Occipital lobe (tissue), 2 donors: Measurements from ENCODE around the gene TAF3. TPM values are rescaled to one million over a fixed set of nuclear protein-coding genes. Genes with fewer than 3 reads are reported as not detected.

Experiments used
- DNase-seq: peaks from one replicate; lab custom pipeline; 2025; lab: John Stamatoyannopoulos, UW
- total RNA-seq: library from RNA; depleted of rRNA; stranded (reverse); fragments of >200 nt; gene quantifications from one replicate; pipeline ENCODE4 v1.2.3, GENCODE V29; 2014

TAF3 gene
- total RNA-seq, 1 donor from 2014 or later: 2.7 TPM

DNA sequence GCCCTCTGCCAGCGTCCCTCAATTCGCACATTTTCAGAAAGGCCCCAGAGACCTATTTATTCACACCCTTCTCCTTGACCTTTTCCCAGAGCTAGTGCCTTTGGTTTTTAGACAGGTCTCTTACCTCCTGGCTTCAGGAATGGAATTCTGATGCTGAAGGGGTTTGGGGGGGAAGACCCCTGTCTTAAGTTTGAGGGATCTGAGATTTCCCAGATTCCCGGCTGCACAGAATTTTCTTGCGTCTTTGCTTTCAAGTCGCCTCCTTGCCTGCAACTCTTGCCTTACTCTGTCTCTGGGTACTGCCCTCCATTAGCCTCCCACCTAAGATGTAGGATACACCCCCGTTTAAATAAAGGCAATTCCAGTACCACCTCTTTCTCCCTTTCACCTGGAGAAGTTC, 238.1 kb downstream of the TAF3 start:
- DNase-seq: no peak

DNA sequence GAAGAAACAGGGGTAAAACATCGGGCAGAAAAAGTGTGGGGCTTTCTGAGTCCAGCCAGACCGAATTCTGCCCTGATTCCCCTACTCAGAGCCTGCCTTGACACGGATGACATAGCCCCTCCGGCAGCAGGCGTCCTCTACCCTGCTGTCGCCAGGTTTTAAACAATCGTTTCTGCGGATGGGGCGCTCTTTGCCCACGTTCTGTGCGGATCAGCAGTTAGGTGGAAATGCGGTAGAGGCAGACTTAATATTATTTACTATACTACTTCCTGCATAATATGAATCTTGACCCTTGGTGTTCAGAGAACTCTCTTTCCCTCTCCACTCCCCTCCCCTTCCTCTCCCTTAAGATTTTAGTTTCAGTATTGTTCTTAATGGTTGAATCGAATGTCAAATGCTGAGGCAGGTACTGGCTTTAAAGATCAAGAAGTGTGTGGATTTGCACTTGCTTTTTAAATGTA, 238.6 kb downstream of the TAF3 start:
- DNase-seq: no peak

DNA sequence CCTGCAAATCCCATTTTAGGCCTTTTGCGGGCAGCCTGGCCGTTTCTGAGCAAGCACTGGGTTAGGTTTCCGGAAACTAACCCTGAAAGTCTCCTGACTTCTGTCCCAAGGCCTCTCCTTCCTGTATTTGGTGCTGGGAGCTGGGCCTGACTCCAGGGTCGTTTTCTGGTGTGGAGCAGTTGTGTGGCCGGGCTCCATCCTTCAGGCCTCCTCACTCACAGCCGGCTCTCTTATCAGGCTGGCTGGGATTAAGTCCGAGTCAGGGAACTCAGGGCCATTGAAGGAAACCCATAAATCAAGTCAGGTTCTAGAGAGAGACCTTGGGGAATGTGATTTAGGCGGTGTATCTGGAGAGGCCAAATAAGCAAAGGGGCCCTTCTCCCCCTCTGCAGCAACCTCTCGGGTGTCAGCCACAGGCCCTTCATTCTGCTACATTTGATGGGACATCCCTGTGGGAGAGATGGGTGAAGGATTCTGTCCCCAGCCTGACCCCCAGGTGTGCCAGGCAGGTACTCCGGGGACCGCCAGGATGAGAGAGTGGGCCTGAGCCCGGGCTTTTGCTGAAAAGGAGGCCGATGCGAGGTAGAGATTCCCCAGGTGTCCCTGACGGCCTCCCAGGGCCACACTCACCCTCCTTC, 239.4 kb downstream of the TAF3 start:
- no peak for DNase-seq

DNA sequence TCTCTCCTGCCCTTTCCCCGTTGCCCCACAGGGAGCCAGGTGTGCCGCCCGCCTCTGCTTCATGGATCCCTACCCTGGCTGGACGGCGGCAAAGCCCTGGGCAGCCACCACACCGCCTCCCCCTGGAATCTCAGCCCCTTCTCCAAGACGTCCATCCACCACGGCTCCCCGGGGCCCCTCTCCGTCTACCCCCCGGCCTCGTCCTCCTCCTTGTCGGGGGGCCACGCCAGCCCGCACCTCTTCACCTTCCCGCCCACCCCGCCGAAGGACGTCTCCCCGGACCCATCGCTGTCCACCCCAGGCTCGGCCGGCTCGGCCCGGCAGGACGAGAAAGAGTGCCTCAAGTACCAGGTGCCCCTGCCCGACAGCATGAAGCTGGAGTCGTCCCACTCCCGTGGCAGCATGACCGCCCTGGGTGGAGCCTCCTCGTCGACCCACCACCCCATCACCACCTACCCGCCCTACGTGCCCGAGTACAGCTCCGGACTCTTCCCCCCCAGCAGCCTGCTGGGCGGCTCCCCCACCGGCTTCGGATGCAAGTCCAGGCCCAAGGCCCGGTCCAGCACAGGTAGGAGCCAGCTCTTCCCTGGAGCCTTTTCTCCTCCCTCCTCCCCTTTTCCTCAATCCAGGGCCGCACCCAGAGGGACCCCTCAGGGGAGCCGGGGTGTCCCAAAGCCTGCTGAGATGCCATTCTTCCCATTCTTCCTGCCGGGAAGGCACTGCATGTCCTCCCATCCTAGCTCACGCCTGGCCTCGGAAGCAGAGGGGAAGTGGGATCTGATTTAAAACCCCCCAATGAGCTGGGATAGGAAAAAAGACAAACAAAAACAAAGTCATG, 240.2 kb downstream of the TAF3 start:
- no peak for DNase-seq

DNA sequence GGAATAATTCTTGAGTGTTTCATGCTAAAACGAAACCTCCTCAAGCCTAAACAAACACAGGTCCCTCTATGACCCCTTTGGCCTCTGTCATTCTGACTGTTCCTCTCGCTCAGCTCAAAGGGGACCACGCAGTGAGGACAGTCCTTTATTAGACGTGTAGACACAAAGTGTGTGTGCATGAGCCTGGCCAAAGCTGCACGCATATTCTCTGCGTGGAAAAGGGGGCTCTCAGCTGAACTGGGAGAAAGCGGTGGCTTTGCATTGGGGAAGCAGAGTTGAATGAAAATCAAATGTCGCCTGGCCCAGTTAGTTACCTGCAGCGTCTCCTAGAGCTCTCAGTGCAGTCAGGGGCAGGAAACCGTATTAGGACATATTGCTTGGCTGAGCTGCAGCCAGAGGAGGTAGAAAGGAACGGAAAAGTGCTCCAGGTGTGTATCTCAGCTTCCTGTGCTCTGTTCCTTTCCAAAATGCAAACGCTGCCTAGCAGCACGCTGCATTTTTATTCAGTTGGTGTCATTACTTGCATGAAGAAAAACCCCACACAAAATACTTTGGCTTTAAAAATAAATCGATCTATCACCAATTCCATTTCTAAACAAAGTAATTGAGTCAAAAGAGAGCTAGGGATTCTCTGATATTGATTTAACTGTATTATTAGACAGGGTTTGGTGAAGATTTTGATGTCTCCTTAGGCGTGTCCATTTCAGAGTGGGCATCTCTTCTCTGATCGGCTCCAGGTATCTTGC, 241.1 kb downstream of the TAF3 start:
- no peak for DNase-seq

DNA sequence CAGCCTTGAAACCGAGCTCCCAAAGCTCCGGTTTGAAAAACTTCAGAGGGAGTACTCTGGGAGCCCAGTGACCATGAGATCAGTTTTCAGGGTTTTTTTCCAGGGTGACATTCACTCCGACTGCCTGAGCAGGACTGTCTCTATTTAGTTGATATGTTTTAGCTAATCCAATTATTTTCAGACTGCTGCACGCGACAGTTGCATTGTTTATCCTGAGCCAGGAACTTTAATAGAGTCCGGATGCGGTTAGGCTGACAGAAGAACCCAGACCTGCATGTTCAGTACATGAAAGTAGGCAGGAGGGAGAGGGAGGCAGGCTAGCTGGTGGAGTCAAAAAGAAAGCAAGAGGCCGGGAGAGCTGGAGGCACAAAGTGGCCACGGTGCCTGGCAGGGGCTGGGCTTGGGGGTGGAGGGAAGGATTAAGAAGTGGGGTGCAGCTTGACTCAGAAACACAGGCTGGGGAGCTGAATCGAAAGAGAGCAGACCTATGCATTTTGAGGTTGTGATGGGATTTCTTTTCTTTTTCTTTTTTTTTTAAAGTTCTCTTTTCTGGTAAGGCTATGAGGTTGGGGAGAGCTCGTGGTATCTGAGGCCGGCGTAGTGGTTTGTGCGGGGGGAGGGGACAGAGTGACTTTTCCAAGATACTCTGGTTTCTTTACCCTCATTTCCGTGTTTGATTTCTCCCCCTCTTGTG, 241.9 kb downstream of the TAF3 start:
- DNase-seq: no peak

DNA sequence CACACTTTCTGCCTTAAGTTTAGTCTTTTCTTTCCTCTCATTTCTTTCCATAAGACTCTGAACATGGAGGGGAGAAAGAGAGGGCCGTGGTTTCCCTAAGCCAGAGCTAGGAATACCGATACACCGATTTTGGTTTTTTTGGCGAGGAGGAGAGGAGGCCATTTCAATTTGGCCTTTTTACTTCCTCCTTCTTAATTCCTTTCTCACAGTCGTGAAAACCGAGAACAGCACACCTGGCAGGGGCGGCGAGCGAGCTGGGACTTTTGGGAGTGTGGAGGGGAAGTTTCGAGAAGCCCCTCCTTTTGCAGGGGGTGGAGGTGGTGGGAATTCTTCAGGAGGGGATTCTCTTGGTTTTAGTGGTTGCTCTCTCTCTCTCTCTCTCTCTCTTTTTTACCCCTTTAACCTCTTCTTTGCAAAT, 242.4 kb downstream of the TAF3 start:
- DNase-seq: no peak

DNA sequence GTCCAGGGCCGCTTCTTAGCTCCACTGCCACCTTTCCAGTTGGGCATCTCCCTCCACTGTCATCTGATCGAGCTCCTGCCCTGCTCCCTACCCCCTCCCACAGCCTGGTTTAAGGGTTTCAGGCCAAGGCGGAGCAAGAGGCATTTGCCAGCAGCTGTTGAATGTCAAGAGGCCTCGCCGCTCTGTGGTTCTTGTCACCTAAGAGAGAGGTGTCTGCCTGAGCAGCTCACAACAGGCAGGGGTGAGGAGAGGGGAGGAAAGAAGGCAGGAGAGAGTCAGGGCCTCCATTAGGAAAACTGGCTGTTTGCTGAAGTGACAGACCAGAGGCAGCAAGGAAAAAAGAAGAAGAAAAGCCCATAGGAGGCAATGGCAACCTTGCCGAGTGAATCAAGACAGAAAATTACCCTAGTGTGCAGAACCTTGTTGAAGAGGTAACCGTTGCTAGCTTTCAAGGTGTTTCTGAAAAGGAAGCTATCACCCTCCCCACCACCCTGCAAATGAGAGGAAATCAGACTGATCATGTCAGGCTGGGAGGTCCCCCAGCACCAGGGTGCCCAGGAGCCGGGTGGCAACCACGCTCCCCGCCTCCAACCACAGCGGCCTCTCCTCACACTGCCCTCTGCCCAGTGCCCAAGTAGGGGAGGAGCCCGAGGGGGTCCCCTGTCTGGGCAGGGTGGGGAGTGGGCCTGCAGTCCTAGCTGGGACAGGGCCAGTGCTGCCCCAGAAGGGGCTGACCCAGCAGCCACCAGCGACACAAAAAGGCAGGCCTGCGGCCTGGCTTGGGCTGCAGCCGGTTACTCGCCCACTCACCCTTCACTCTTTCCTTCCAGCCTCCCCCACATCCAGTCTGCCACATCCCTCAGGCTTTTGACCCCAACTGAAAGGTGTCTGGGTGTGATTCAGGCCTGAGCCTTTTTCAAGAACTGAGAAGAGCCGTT, 243.2 kb downstream of the TAF3 start:
- DNase-seq: no peak

DNA sequence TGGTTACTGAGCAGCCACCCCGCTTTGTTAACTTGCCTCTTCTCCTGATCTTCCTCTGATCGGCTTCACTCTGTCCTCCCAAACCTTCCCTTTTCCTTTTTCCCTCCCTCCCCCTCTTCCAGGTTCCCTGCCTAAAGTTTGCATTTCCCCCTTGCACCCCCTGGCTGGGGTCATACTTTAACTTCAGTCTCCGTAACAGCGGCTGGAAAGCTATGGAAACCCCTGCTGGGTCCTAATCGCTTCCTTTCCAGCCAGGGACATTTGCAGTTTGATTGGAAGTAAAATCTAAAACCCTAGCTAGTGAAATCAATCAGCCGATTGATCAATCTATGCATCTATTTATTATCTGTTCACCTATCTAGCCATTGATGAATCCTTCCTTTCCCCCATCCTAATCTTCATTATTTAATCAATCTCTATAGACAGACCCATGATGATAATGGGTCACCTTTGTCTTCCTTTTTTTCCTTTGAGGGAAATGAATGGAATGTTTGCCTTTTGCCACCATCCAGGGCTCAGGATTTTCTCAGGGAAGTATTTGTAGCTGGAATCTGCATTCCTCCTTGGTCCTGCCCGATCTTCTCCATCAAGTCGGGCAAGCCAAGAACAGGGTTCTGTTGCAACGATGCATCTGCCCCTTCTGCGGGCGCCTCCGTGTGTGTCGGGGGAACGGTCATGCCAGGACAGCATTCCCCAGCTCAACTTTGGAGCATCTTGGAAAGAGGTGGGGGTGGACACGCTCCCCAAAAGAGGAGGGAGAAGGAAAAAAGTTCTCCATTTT, 245.0 kb downstream of the TAF3 start:
- DNase-seq: no peak

DNA sequence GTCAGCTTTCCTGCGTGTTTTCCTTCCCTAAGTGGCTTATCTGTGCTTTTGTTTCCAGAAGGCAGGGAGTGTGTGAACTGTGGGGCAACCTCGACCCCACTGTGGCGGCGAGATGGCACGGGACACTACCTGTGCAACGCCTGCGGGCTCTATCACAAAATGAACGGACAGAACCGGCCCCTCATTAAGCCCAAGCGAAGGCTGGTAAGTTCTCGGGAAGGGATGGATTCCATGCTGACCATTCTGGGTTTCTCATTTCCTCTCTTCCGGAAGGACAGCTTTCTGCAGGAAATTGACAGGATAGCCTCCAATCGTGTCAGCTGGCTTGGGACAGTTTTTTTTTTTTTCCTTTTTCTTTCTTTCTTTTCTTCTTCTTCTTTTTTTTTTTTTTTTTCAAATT, 245.6 kb downstream of the TAF3 start:
- no peak for DNase-seq

DNA sequence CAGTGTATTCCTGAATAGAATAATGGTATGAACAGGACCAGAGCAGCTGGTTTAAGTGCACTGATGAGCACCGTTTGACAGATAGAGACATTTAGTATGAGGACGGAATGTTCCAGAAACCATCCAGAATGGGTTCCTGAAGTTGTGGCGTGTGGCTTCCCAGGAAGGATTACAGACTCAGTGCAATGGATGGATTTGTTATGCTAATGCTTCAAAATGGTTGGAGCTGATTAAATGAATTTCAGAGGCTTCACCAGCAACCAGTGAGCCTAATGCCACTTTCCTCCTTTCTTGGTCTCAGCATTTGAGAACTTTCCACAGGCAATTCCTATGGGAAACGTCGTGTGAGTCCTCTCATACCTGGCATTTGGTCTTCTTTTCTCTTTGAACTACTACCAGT, 246.1 kb downstream of the TAF3 start:
- no peak for DNase-seq

DNA sequence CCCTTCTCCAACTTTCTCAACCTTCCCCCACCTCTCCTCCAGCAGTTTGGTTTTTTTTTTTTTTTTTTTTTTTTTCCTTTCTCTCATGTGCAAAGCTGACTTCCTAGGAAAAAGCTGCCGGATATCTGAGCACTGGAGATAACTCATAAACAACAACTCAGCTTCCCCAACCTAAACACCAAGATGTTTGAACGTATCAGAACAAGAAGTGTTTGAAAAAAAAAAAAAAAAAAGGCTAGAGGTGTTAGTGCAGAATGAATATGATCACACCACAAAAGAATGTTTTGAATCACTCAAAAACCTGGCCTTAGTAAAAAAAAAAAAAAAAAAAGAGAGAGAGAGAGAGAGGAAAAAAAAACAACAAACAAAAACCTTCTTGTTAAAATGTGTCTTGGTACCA, 247.3 kb downstream of the TAF3 start:
- no peak for DNase-seq

DNA sequence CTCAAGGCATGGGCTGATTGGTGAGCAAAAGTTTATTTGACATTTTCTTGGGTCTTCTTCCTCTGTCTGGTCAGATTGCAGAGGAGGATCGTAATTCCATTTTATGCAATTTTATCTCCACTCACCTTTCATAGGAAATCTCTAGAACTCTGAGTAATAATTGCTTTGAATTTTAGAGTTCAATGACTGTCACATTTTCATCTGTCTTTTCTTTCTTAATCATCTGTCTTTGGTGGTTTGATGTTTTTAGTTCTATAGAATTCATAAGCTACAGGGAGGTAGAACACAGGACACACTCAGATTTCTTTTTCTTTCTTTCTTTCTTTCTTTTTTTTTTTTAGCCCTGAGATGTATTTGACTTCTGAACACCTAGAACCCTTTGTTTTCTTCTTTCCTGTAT, 247.8 kb downstream of the TAF3 start:
- DNase-seq: no peak

Other genes starting within 250 kb of the TAF3 start
- 14.3 TPM for gene ITIH5, start 151.5 kb upstream of the TAF3 start, total RNA-seq
- gene ITIH2, start 115.2 kb upstream of the TAF3 start, total RNA-seq: 8.6 TPM
- 9.2 TPM for gene KIN, start 30.5 kb upstream of the TAF3 start, total RNA-seq
- 348 TPM for gene ATP5F1C, start 30.3 kb upstream of the TAF3 start, total RNA-seq
- not detected for gene GATA3, start 236.2 kb downstream of the TAF3 start, total RNA-seq